ENCODE data around the gene HOGA1. TPM values are rescaled to one million over a fixed set of nuclear protein-coding genes. Genes with fewer than 3 reads are reported as not detected.

HOGA1 gene
- total and polyA plus RNA-seq, 2 of the 13 experiments (the other 11 are each of a cell fraction or from before 2014, with no cell fraction given), result 7.6 to 19.5 TPM

DNA sequence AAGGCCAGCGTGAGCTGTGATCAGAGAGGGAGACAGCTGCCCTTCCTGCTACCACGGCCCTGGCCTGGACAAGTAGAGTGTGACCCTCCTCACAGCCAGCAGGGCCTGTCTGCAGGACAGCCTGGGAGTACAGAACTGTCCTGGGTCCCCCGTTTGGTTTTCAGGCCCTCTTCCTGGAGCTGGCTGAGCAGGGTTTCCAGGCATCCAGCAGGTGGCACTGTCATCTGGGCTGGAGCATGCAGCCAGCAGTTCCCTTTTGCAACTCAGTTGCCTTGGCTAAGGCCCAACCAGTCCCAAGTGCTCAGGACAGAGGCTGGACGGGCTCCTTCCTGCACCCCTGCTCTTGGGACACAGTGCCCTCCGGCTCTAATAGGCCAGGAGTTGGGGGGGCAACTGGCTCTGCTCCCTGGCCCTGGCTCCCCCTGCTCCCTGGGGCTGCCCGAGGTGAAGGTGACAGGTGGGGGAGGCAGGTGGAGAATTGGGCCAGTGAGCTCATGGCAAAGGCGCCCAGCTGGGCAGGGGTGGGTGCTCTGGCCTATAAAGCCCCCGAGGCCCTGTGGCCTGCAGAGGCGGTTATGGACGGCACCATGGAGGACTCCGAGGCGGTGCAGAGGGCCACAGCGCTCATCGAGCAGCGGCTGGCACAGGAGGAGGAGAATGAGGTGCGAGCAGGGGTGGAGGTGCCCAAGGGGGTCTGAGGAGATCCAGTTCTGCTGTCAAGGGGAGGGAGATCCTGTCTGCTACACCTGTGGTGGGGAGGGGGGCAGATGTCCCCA lies 11.8 kb upstream of the HOGA1 start, which contains the start of gene ANKRD2 (continued):
- no peak for TF ChIP-seq ZNF446 (CRISPR knock-in tag; IDR thresholded peaks at IDR 0.05)
- TF ChIP-seq ZFP91 (CRISPR knock-in tag; IDR thresholded peaks at IDR 0.05; ENCODE audit: borderline replicate concordance), result peak; percentile 71
- 0 out of 2 replicates have a peak, but pooled peaks have one; percentile 55 for TF ChIP-seq MTA1 (CRISPR knock-in tag; IDR thresholded peaks at IDR 0.05; ENCODE audit: borderline replicate concordance)
- TF ChIP-seq, protein P1, sequence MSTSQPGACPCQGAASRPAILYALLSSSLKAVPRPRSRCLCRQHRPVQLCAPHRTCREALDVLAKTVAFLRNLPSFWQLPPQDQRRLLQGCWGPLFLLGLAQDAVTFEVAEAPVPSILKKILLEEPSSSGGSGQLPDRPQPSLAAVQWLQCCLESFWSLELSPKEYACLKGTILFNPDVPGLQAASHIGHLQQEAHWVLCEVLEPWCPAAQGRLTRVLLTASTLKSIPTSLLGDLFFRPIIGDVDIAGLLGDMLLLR (CRISPR knock-in tag; IDR thresholded peaks at IDR 0.05), result no peak
- TF ChIP-seq CEBPG (CRISPR knock-in tag; IDR thresholded peaks at IDR 0.05), result peak; percentile 50
- no peak for TF ChIP-seq CBX2 (IDR thresholded peaks at IDR 0.05; ENCODE audit: low read depth, low read length)
- TF ChIP-seq CBX2 (CRISPR knock-in tag; IDR thresholded peaks at IDR 0.05; ENCODE audit: low read depth), result no peak
- no peak for TF ChIP-seq ZNF709 (CRISPR knock-in tag; IDR thresholded peaks at IDR 0.05)
- no peak for TF ChIP-seq RBAK (CRISPR knock-in tag; IDR thresholded peaks at IDR 0.05)
- TF ChIP-seq REPIN1 (CRISPR knock-in tag; IDR thresholded peaks at IDR 0.05; ENCODE audit: borderline replicate concordance, low read depth), result 0 out of 2 replicates have a peak, but pooled peaks have one; percentile 22
- TF ChIP-seq BCL3 (CRISPR knock-in tag; IDR thresholded peaks at IDR 0.05), result no peak
- TF ChIP-seq ZNF124 (CRISPR knock-in tag; IDR thresholded peaks at IDR 0.05), result no peak
- TF ChIP-seq AFF4 (CRISPR knock-in tag; IDR thresholded peaks at IDR 0.05), result no peak
- no peak for TF ChIP-seq DMAP1 (CRISPR knock-in tag; IDR thresholded peaks at IDR 0.05)
- no peak for TF ChIP-seq HOXA7 (CRISPR knock-in tag; IDR thresholded peaks at IDR 0.05)
- TF ChIP-seq ELF4 (CRISPR knock-in tag; IDR thresholded peaks at IDR 0.05; ENCODE audit: borderline replicate concordance), result no peak
- no peak for TF ChIP-seq KDM1A (CRISPR knock-in tag; IDR thresholded peaks at IDR 0.05)
- no peak for TF ChIP-seq ZNF296 (CRISPR knock-in tag; conservative IDR thresholded peaks at IDR 0.05)
- no peak for TF ChIP-seq ZNF564 (CRISPR knock-in tag; IDR thresholded peaks at IDR 0.05)
- no peak for TF ChIP-seq NFE2L1 (CRISPR knock-in tag; IDR thresholded peaks at IDR 0.05; ENCODE audit: borderline replicate concordance)
- no peak for TF ChIP-seq ZSCAN12 (CRISPR knock-in tag; IDR thresholded peaks at IDR 0.05)
- no peak for TF ChIP-seq ZNF138 (CRISPR knock-in tag; IDR thresholded peaks at IDR 0.05; ENCODE audit: low read depth)
- no peak for TF ChIP-seq REL (CRISPR knock-in tag; conservative IDR thresholded peaks at IDR 0.05)
- peak; percentile 38 for TF ChIP-seq AGO2 (optimal IDR thresholded peaks at IDR 0.05; ENCODE audit: low read depth, low read length)
- no peak for TF ChIP-seq PHB2 (IDR thresholded peaks at IDR 0.05; ENCODE audit: partially characterized antibody)

All from HepG2 (cell line).